Measurements from ENCODE around the gene MEF2C. TPM values are rescaled to one million over a fixed set of nuclear protein-coding genes. Genes with fewer than 3 reads are reported as not detected.

Gene MEF2C
- total RNA-seq, 1 experiment from 2014 or later: 9.9 TPM

DNA sequence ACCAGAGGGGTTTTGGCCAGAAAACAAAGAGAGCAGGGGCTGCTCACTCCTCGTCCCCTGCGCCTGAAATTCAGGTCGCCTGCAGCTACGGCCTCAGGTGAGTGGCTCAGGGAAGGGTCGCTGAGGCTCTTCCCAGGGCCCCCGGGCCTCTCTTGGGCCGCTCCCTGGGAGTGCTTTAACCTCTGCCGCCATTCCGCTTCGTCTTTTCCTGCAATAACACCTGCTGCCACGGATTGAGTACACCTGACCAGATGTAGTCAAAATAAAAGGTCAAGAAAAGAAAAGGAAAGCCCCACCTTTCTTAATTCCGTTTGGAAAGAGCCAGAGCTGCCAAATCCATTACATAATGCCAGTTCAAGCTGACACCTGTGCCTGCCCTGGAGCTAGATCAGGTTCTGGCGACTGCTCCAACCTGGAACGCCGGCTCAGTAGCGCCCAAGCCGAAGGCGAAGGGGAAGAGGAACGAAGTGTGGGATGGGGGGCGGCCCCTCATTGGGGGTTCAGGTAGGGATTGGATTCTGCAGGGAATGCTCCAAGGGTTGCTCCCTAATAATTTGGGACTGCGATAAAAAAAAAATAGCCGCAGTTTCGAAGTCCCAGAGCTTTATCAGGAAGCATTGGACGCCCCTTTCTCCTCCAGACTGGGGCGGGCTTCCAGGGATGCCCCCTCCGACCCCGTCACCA is 193.9 kb downstream of the MEF2C start:
- Histone ChIP-seq H3K27me3 (ENCODE audit: control insufficient read depth, insufficient read depth, low read length) (peaks cover 2% of the 10 kb centered on the region), H3K27ac (ENCODE audit: low read length) (no peak overlapping the region), H3K36me3 (ENCODE audit: control insufficient read depth, insufficient read depth, low read length) (no peaks in the 10 kb centered on the region), H3K4me1 (ENCODE audit: control insufficient read depth, insufficient read depth, low read length) (peaks cover 10% of the 10 kb centered on the region; the same call in 1 of the 2 replicates), H3K4me3 (ENCODE audit: low read depth in 2 of 2, low read length in 2 of 2) (no peak overlapping the region), H3K9me3 (ENCODE audit: control insufficient read depth, insufficient read depth, low read depth, low read length) (no peaks in the 10 kb centered on the region)
- intact Hi-C loops (cut with micrococcal nuclease; ENCODE audit: unreplicated experiment) (no loop called here), in situ Hi-C loops (cut with HindIII; ENCODE audit: low pct_unique_long_range_greater_than_20kb, low sequenced_read_pairs) (loop anchor here (25.0 kb wide), 1 partner anchor 927 kb away; no protein-coding TSS in a partner anchor)
- ATAC-seq: no peak
- ChIA-PET CTCF (no interaction called here), POLR2A (interaction anchor here (0.5 to 0.7 kb wide), 2 partner anchors 28 to 353 kb away, joined by 3 to 6 read pairs; no protein-coding TSS in a partner anchor)
- no TSS peak for BruUV-seq (replicated peaks)
- no peak for DNase-seq (ENCODE audit: low read depth, low spot score)
- TF ChIP-seq POLR2AphosphoS5 (IDR thresholded peaks at IDR 0.05; ENCODE audit: low read depth, low read length): no peak
- TF ChIP-seq SIN3A (IDR thresholded peaks at IDR 0.05; ENCODE audit: borderline replicate concordance, insufficient read depth, low read depth, low read length): no peak
- no peak for TF ChIP-seq TCF7L2 (IDR thresholded peaks at IDR 0.05; ENCODE audit: low read depth, low read length)
- TF ChIP-seq, protein P1, sequence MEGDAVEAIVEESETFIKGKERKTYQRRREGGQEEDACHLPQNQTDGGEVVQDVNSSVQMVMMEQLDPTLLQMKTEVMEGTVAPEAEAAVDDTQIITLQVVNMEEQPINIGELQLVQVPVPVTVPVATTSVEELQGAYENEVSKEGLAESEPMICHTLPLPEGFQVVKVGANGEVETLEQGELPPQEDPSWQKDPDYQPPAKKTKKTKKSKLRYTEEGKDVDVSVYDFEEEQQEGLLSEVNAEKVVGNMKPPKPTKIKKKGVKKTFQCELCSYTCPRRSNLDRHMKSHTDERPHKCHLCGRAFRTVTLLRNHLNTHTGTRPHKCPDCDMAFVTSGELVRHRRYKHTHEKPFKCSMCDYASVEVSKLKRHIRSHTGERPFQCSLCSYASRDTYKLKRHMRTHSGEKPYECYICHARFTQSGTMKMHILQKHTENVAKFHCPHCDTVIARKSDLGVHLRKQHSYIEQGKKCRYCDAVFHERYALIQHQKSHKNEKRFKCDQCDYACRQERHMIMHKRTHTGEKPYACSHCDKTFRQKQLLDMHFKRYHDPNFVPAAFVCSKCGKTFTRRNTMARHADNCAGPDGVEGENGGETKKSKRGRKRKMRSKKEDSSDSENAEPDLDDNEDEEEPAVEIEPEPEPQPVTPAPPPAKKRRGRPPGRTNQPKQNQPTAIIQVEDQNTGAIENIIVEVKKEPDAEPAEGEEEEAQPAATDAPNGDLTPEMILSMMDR (IDR thresholded peaks at IDR 0.05): no peak
- TF ChIP-seq, protein P2, sequence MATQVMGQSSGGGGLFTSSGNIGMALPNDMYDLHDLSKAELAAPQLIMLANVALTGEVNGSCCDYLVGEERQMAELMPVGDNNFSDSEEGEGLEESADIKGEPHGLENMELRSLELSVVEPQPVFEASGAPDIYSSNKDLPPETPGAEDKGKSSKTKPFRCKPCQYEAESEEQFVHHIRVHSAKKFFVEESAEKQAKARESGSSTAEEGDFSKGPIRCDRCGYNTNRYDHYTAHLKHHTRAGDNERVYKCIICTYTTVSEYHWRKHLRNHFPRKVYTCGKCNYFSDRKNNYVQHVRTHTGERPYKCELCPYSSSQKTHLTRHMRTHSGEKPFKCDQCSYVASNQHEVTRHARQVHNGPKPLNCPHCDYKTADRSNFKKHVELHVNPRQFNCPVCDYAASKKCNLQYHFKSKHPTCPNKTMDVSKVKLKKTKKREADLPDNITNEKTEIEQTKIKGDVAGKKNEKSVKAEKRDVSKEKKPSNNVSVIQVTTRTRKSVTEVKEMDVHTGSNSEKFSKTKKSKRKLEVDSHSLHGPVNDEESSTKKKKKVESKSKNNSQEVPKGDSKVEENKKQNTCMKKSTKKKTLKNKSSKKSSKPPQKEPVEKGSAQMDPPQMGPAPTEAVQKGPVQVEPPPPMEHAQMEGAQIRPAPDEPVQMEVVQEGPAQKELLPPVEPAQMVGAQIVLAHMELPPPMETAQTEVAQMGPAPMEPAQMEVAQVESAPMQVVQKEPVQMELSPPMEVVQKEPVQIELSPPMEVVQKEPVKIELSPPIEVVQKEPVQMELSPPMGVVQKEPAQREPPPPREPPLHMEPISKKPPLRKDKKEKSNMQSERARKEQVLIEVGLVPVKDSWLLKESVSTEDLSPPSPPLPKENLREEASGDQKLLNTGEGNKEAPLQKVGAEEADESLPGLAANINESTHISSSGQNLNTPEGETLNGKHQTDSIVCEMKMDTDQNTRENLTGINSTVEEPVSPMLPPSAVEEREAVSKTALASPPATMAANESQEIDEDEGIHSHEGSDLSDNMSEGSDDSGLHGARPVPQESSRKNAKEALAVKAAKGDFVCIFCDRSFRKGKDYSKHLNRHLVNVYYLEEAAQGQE (IDR thresholded peaks at IDR 0.05; ENCODE audit: insufficient read depth in 1 of 2, low read depth in 2 of 2, low read length in 1 of 2): no peak

DNA sequence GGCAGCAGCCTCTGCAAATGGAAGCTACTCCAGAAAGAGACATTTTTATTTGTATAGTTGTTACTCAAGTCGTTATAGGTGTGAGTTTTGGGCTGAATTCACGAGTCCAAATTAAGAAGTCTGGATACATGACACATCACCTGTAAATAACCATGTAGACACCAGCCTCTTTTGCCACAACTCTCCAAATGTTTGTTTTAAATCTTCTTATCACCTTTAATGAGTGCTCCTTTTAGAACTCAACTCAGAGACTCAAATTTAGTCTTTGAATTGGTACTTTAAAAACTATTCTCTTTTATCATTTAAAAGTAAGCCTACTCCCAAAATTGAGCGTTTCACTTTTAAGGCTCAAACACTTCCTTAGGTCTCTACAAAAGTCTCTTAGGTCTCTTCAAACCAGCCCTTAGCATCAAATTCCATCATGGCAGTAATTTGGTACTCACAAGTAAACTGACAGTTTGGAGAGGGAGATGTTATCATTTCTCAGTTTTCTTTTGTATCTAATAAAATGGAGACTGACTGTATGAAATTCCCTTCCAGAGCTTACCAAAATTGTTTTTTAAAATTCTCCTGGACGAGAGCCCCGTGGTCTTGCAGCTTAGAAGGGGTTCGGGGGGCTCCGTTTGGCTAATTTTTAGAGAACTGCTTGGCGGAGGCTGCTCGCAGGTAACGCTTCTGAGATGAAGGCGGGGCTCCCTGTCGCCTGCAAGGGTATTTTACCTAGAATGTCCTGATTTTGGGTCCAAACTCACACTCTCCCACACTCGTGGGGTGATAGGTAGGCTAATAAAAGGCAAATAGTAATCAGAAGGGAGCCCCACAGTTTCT is 194.6 kb downstream of the MEF2C start:
- Histone ChIP-seq H3K27me3 (ENCODE audit: control insufficient read depth, insufficient read depth, low read length) (peaks cover 2% of the 10 kb centered on the region; the same call in 1 of the 2 replicates), H3K4me3 (ENCODE audit: low read depth in 2 of 2, low read length in 2 of 2) (no peak overlapping the region), H3K4me1 (ENCODE audit: control insufficient read depth, insufficient read depth, low read length) (peaks cover 10% of the 10 kb centered on the region; the same call in 1 of the 2 replicates), H3K27ac (ENCODE audit: low read length) (no peak overlapping the region), H3K36me3 (ENCODE audit: control insufficient read depth, insufficient read depth, low read length) (no peaks in the 10 kb centered on the region), H3K9me3 (ENCODE audit: control insufficient read depth, insufficient read depth, low read depth, low read length) (no peaks in the 10 kb centered on the region)
- in situ Hi-C loops (cut with HindIII; ENCODE audit: low pct_unique_long_range_greater_than_20kb, low sequenced_read_pairs) (loop anchor here (25.0 kb wide), 1 partner anchor 926 kb away; no protein-coding TSS in a partner anchor), intact Hi-C loops (cut with micrococcal nuclease; ENCODE audit: unreplicated experiment) (no loop called here)
- DNase-seq (ENCODE audit: low read depth, low spot score) (no peak), ATAC-seq (no peak)
- POLR2A ChIA-PET: no interaction called here
- CTCF ChIA-PET: interaction anchor here (0.8 kb wide), 1 partner anchor 907 kb away, joined by 3 read pairs; no protein-coding TSS in a partner anchor
- BruUV-seq (replicated peaks): no TSS peak
- TF ChIP-seq POLR2AphosphoS5 (IDR thresholded peaks at IDR 0.05; ENCODE audit: low read depth, low read length) (no peak), TCF7L2 (IDR thresholded peaks at IDR 0.05; ENCODE audit: low read depth, low read length) (no peak), SIN3A (IDR thresholded peaks at IDR 0.05; ENCODE audit: borderline replicate concordance, insufficient read depth, low read depth, low read length) (no peak)
- TF ChIP-seq, protein P2 (IDR thresholded peaks at IDR 0.05; ENCODE audit: insufficient read depth in 1 of 2, low read depth in 2 of 2, low read length in 1 of 2): no peak
- TF ChIP-seq, protein P1 (IDR thresholded peaks at IDR 0.05): no peak
